ENCODE results near the gene CLEC4G. TPM values are rescaled to one million over a fixed set of nuclear protein-coding genes. Genes with fewer than 3 reads are reported as not detected.

CLEC4G gene
- total and polyA plus RNA-seq, 3 donors from 2014 or later, result 0.71 to 1.2 TPM; not detected in 1

- intact Hi-C loops (cut with DNase I; ENCODE audit: low total_unique reads), result no loop called here
- H3K27ac ChIP-seq, result no peak overlapping the region
- no peaks in the 10 kb centered on the region for H3K27me3 ChIP-seq
- no peaks in the 10 kb centered on the region for H3K9me3 ChIP-seq
- H3K4me1 ChIP-seq, result no peaks in the 10 kb centered on the region
- DNase-seq, result no peak
- 64 to 66% methylated on average over 12 to 15 of the region's 15 CpGs for WGBS, 2 donors
- H3K4me3 ChIP-seq, result no peak overlapping the region
- no peaks in the 10 kb centered on the region for H3K36me3 ChIP-seq (ENCODE audit: low read depth, missing control alignments)
- TF ChIP-seq CTCF (IDR thresholded peaks at IDR 0.05) (no peak), POLR2A (IDR thresholded peaks at IDR 0.05) (no peak)
Observed at GRCh38 chr19:7699417-7700401, 32.2 kb downstream of the CLEC4G start.

GRCh38 chr19:7699003-7699402 lies 32.9 kb downstream of the CLEC4G start:
- Histone ChIP-seq H3K9me3 (no peaks in the 10 kb centered on the region), H3K27ac (no peak overlapping the region), H3K4me1 (no peaks in the 10 kb centered on the region), H3K36me3 (ENCODE audit: low read depth, missing control alignments) (no peaks in the 10 kb centered on the region), H3K4me3 (no peak overlapping the region), H3K27me3 (no peaks in the 10 kb centered on the region)
- no peak for DNase-seq
- TF ChIP-seq POLR2A (IDR thresholded peaks at IDR 0.05) (no peak), CTCF (IDR thresholded peaks at IDR 0.05) (no peak)
- WGBS, 2 donors, result 54 to 61% methylated on average over 2 of the region's 2 CpGs
- intact Hi-C loops (cut with DNase I; ENCODE audit: low total_unique reads), result no loop called here

GRCh38 chr19:7698583-7698982 lies 33.3 kb downstream of the CLEC4G start:
- Histone ChIP-seq H3K4me1 (no peaks in the 10 kb centered on the region), H3K27me3 (no peaks in the 10 kb centered on the region), H3K36me3 (ENCODE audit: low read depth, missing control alignments) (no peaks in the 10 kb centered on the region), H3K27ac (no peak overlapping the region), H3K9me3 (no peaks in the 10 kb centered on the region), H3K4me3 (no peak overlapping the region)
- intact Hi-C loops (cut with DNase I; ENCODE audit: low total_unique reads), result no loop called here
- TF ChIP-seq POLR2A (IDR thresholded peaks at IDR 0.05) (no peak), CTCF (IDR thresholded peaks at IDR 0.05) (no peak)
- 40 to 62% methylated on average over 2 to 11 of the region's 11 CpGs for WGBS, 2 donors
- DNase-seq, result no peak

GRCh38 chr19:7697721-7698287 lies 34.1 kb downstream of the CLEC4G start:
- Histone ChIP-seq H3K27me3 (no peaks in the 10 kb centered on the region), H3K36me3 (ENCODE audit: low read depth, missing control alignments) (no peaks in the 10 kb centered on the region), H3K27ac (no peak overlapping the region), H3K4me3 (no peak overlapping the region), H3K9me3 (no peaks in the 10 kb centered on the region), H3K4me1 (no peaks in the 10 kb centered on the region)
- no peak for DNase-seq
- TF ChIP-seq CTCF (IDR thresholded peaks at IDR 0.05), result no peak
- TF ChIP-seq POLR2A (IDR thresholded peaks at IDR 0.05), result no peak
- 78 to 83% methylated on average over 10 of the region's 10 CpGs for WGBS, 2 donors
- intact Hi-C loops (cut with DNase I; ENCODE audit: low total_unique reads), result no loop called here
